ENCODE results near the gene ANKLE2. TPM values are rescaled to one million over a fixed set of nuclear protein-coding genes. Genes with fewer than 3 reads are reported as not detected.

Gene ANKLE2
- total RNA-seq, 4 donors from 2014 or later: 33.1 to 61.5 (median 49.9) TPM

- no peaks in the 10 kb centered on the region for H3K27me3 ChIP-seq
- H3K27ac ChIP-seq: no peak overlapping the region
- H3K36me3 ChIP-seq: peaks cover 0 to 95% of the 10 kb centered on the region in 2 donors
- no CpG with 5 or more reads among the region's 15 CpGs for WGBS, 2 donors (ENCODE audit: low coverage in 1 of 2)
- ATAC-seq: no peak
- H3K4me1 ChIP-seq: no peaks in the 10 kb centered on the region
- H3K9me3 ChIP-seq: no peaks in the 10 kb centered on the region
- TF ChIP-seq EP300 (IDR thresholded peaks at IDR 0.05) (no peak), POLR2AphosphoS5 (IDR thresholded peaks at IDR 0.05) (no peak), POLR2A (IDR thresholded peaks at IDR 0.05) (no peak), CTCF (IDR thresholded peaks at IDR 0.05) (no peak)
- no peak overlapping the region for H3K4me3 ChIP-seq
Measured at GRCh38 chr12:132787877-132788276, 26.2 kb upstream of the ANKLE2 start.

DNA sequence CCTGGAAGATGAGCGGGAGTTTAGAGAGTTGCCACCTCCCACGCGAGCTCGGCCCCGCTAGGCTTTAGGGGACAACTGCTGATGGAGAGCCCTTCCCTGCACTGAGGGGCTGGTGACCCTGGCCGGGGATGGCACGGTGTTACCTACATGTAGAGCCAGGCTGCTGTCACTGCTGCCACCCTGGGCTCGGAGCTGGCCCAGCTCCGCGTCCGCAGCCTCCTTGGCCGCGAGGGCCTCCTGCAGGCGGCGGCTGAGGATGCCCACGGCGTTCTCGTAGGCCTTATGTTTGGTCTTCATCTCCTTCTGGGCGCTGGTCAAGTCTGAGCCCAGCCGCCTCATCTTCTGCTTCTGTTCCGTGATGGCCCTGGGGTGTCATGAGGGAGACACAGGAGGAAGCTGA lies 24.6 kb upstream of the ANKLE2 start:
- 93% methylated on average over 2 of the region's 21 CpGs; no CpG with 5 or more reads in 1 of the 2 donors for WGBS, 2 donors (ENCODE audit: low coverage in 1 of 2)
- no peak for ATAC-seq
- Histone ChIP-seq H3K4me1 (no peaks in the 10 kb centered on the region), H3K27ac (no peak overlapping the region), H3K27me3 (no peaks in the 10 kb centered on the region), H3K9me3 (no peaks in the 10 kb centered on the region), H3K4me3 (no peak overlapping the region), H3K36me3 (peaks cover 0 to 97% of the 10 kb centered on the region in 2 donors)
- no peak for TF ChIP-seq POLR2A (IDR thresholded peaks at IDR 0.05)
- TF ChIP-seq EP300 (IDR thresholded peaks at IDR 0.05): no peak
- no peak for TF ChIP-seq CTCF (IDR thresholded peaks at IDR 0.05)
- no peak for TF ChIP-seq POLR2AphosphoS5 (IDR thresholded peaks at IDR 0.05)

DNA sequence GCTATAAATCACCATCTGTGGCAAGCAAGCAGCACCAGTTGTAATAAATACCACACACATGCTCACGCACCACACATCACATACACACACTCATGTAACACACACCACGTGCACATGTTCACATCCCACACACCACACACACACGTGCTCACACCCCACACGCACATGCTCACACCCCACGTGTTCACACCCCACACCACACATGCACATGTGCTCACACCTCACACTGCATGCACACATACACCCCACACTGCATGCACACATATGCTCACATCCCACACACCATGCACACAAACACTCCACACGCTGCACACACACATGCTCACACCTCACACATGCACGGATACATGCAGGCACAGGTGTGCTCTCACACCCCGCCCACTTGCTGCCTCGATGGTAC lies 22.9 kb upstream of the ANKLE2 start:
- TF ChIP-seq POLR2AphosphoS5 (IDR thresholded peaks at IDR 0.05) (no peak), POLR2A (IDR thresholded peaks at IDR 0.05) (no peak), EP300 (IDR thresholded peaks at IDR 0.05) (no peak), CTCF (IDR thresholded peaks at IDR 0.05) (no peak)
- no peak for ATAC-seq
- H3K27ac ChIP-seq: no peak overlapping the region
- no peaks in the 10 kb centered on the region for H3K9me3 ChIP-seq
- peaks cover 0 to 98% of the 10 kb centered on the region in 2 donors for H3K36me3 ChIP-seq
- H3K27me3 ChIP-seq: no peaks in the 10 kb centered on the region
- WGBS, 2 donors (ENCODE audit: low coverage in 1 of 2): 83 to 90% methylated on average over 2 to 8 of the region's 9 CpGs
- H3K4me3 ChIP-seq: no peak overlapping the region
- no peaks in the 10 kb centered on the region for H3K4me1 ChIP-seq

- TF ChIP-seq CTCF (IDR thresholded peaks at IDR 0.05): no peak
- TF ChIP-seq POLR2A (IDR thresholded peaks at IDR 0.05): no peak
- no peak for TF ChIP-seq POLR2AphosphoS5 (IDR thresholded peaks at IDR 0.05)
- no peak for TF ChIP-seq EP300 (IDR thresholded peaks at IDR 0.05)
- no peaks in the 10 kb centered on the region for H3K4me1 ChIP-seq
- H3K4me3 ChIP-seq: no peak overlapping the region
- no peaks in the 10 kb centered on the region for H3K27me3 ChIP-seq
- peaks cover 0 to 98% of the 10 kb centered on the region in 2 donors for H3K36me3 ChIP-seq
- no peak overlapping the region for H3K27ac ChIP-seq
- ATAC-seq: peak; percentile 46
- H3K9me3 ChIP-seq: no peaks in the 10 kb centered on the region
- 74 to 90% methylated on average over 15 to 20 of the region's 22 CpGs for WGBS, 2 donors (ENCODE audit: low coverage in 1 of 2)
Measured at GRCh38 chr12:132783917-132784531, 22.4 kb upstream of the ANKLE2 start.

DNA sequence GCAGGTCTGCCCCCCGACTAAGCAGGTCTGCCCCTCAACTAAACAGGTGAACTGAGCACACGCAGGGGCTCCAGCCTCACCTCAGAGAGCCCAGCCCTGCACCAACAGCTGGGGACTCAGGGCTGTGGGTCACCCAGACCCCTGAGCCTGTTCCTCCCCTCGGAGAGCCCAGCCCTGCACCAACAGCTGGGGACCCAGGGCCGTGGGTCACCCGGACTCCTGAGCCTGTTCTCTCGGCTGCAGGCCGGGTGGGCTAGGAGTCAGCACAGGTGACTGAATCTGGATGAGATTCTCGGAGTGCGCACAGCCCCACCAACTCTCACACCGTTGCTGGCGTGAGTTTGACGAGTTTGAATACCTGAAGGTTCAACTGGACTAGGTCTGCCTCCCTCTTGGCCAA lies 20.3 kb upstream of the ANKLE2 start:
- H3K27me3 ChIP-seq: no peaks in the 10 kb centered on the region
- no peak overlapping the region for H3K27ac ChIP-seq
- no peaks in the 10 kb centered on the region for H3K9me3 ChIP-seq
- WGBS, 2 donors (ENCODE audit: low coverage in 1 of 2): no CpG with 5 or more reads among the region's 12 CpGs
- no peak for ATAC-seq
- TF ChIP-seq EP300 (IDR thresholded peaks at IDR 0.05) (no peak), POLR2AphosphoS5 (IDR thresholded peaks at IDR 0.05) (no peak), CTCF (IDR thresholded peaks at IDR 0.05) (no peak), POLR2A (IDR thresholded peaks at IDR 0.05) (no peak)
- peaks cover 0 to 12% (median 5%) of the 10 kb centered on the region in 3 donors for H3K4me1 ChIP-seq
- H3K36me3 ChIP-seq: peaks cover 0 to 100% of the 10 kb centered on the region in 2 donors
- no peak overlapping the region for H3K4me3 ChIP-seq
